ENCODE results near the gene NDUFAF8.

The NDUFAF8 gene

GRCh38 chr17:81264640-81265039 lies 25.5 kb downstream of the NDUFAF8 start:
- ATAC-seq = no peak
- TF ChIP-seq ZNF8 (CRISPR knock-in tag; IDR thresholded peaks at IDR 0.05) (no peak), ZNF70 (CRISPR knock-in tag; IDR thresholded peaks at IDR 0.05) (no peak), GLIS3 (CRISPR knock-in tag; IDR thresholded peaks at IDR 0.05) (no peak), SNAI2 (CRISPR knock-in tag; IDR thresholded peaks at IDR 0.05) (no peak), PPARA (CRISPR knock-in tag; IDR thresholded peaks at IDR 0.05; ENCODE audit: borderline replicate concordance) (no peak), ZFP3 (CRISPR knock-in tag; IDR thresholded peaks at IDR 0.05) (no peak), TOX (CRISPR knock-in tag; IDR thresholded peaks at IDR 0.05; ENCODE audit: borderline replicate concordance) (no peak), ZNF565 (CRISPR knock-in tag; conservative IDR thresholded peaks at IDR 0.05; ENCODE audit: low read depth) (no peak)

- no peak for ATAC-seq
- TF ChIP-seq TSHZ2 (CRISPR knock-in tag; IDR thresholded peaks at IDR 0.05) = no peak
- no peak for TF ChIP-seq CSDC2 (CRISPR knock-in tag; IDR thresholded peaks at IDR 0.05)
- no peak for TF ChIP-seq ARNTL (CRISPR knock-in tag; IDR thresholded peaks at IDR 0.05; ENCODE audit: borderline replicate concordance, low read depth)
- no peak for TF ChIP-seq PATZ1 (CRISPR knock-in tag; IDR thresholded peaks at IDR 0.05; ENCODE audit: borderline replicate concordance)
- no peak for TF ChIP-seq ZFP3 (CRISPR knock-in tag; IDR thresholded peaks at IDR 0.05)
Observed at GRCh38 chr17:81265576-81265975, 26.5 kb downstream of the NDUFAF8 start.

GRCh38 chr17:81267390-81268067 lies 28.4 kb downstream of the NDUFAF8 start:
- no peak for ATAC-seq
- TF ChIP-seq ZNF70 (CRISPR knock-in tag; IDR thresholded peaks at IDR 0.05) (no peak), ESRRG (CRISPR knock-in tag; IDR thresholded peaks at IDR 0.05) (no peak), RARB (CRISPR knock-in tag; IDR thresholded peaks at IDR 0.05) (no peak), SNAI2 (CRISPR knock-in tag; IDR thresholded peaks at IDR 0.05) (no peak), ZFP3 (CRISPR knock-in tag; IDR thresholded peaks at IDR 0.05) (no peak), PATZ1 (CRISPR knock-in tag; IDR thresholded peaks at IDR 0.05; ENCODE audit: borderline replicate concordance) (no peak), TSHZ2 (CRISPR knock-in tag; IDR thresholded peaks at IDR 0.05) (no peak), ZFP30 (CRISPR knock-in tag; IDR thresholded peaks at IDR 0.05) (no peak), PPARA (CRISPR knock-in tag; IDR thresholded peaks at IDR 0.05; ENCODE audit: borderline replicate concordance) (no peak)

- ATAC-seq = no peak
- TF ChIP-seq ZFP30 (CRISPR knock-in tag; IDR thresholded peaks at IDR 0.05) (no peak), TSHZ2 (CRISPR knock-in tag; IDR thresholded peaks at IDR 0.05) (no peak), GLIS3 (CRISPR knock-in tag; IDR thresholded peaks at IDR 0.05) (no peak), ZNF8 (CRISPR knock-in tag; IDR thresholded peaks at IDR 0.05) (no peak), ARNTL (CRISPR knock-in tag; IDR thresholded peaks at IDR 0.05; ENCODE audit: borderline replicate concordance, low read depth) (no peak), POU6F1 (CRISPR knock-in tag; IDR thresholded peaks at IDR 0.05; ENCODE audit: borderline replicate concordance, low read depth) (no peak), CSDC2 (CRISPR knock-in tag; IDR thresholded peaks at IDR 0.05) (no peak), BACH2 (CRISPR knock-in tag; IDR thresholded peaks at IDR 0.05; ENCODE audit: borderline replicate concordance) (no peak), ESRRG (CRISPR knock-in tag; IDR thresholded peaks at IDR 0.05) (no peak), ZFP3 (CRISPR knock-in tag; IDR thresholded peaks at IDR 0.05) (no peak)
Observed at GRCh38 chr17:81270279-81270678, 31.2 kb downstream of the NDUFAF8 start.

Measured in SK-N-SH treated with all-trans-retinoic acid at 6 μM for 48 hours (cell line).